ENCODE results near the gene MVB12B.
A peak's percentile ranks its signal among the peaks of the same experiment; 100 is the strongest.

Gene MVB12B

GRCh38 chr9:126321742-126322141 is 4.9 kb upstream of the MVB12B start:
- Histone ChIP-seq H3K4me3 (ENCODE audit: insufficient read depth, low read length, poor library complexity, severe bottlenecking) (no peak overlapping the region), H2AFZ (ENCODE audit: low read depth, low read length, severe bottlenecking) (no peak overlapping the region), H3K4me2 (ENCODE audit: low read depth, low read length, poor library complexity, severe bottlenecking) (no peak overlapping the region), H3F3A (ENCODE audit: insufficient read depth) (no peaks in the 10 kb centered on the region), H3K27me3 (ENCODE audit: low read length) (0 out of 2 replicates have a peak, but pooled peaks cover 4% of the 10 kb centered on the region), H3K36me3 (ENCODE audit: low read length) (no peaks in the 10 kb centered on the region), H3K9me2 (replicated peaks; ENCODE audit: insufficient read depth, low read length) (no peaks in the 10 kb centered on the region), H3K9me3 (ENCODE audit: insufficient read depth, low read length) (no peaks in the 10 kb centered on the region), H3K9ac (ENCODE audit: low read length) (no peak overlapping the region), H3K27ac (ENCODE audit: low read depth, low read length) (no peak overlapping the region), H3K79me2 (ENCODE audit: insufficient read depth, low read length) (no peaks in the 10 kb centered on the region), H4K20me1 (ENCODE audit: low read depth, low read length) (no peaks in the 10 kb centered on the region)
- TF ChIP-seq EZH2phosphoT487 (conservative IDR thresholded peaks at IDR 0.05; ENCODE audit: low read length) = no peak
- TF ChIP-seq CTCF (IDR thresholded peaks at IDR 0.05; ENCODE audit: insufficient read depth, low read length, poor library complexity, severe bottlenecking) = no peak

GRCh38 chr9:126325821-126326220 is 808 bp upstream of the MVB12B start:
- no peak overlapping the region for H3K4me3 ChIP-seq (ENCODE audit: insufficient read depth, low read length, poor library complexity, severe bottlenecking)
- no peaks in the 10 kb centered on the region for H3K9me2 ChIP-seq (replicated peaks; ENCODE audit: insufficient read depth, low read length)
- no peaks in the 10 kb centered on the region; the same call in 1 of the 2 replicates for H4K20me1 ChIP-seq (ENCODE audit: low read depth, low read length)
- H3K27ac ChIP-seq (ENCODE audit: low read depth, low read length) = no peak overlapping the region
- H3F3A ChIP-seq (ENCODE audit: insufficient read depth) = no peaks in the 10 kb centered on the region
- H3K27me3 ChIP-seq (ENCODE audit: low read length) = 0 out of 2 replicates have a peak, but pooled peaks cover 4% of the 10 kb centered on the region
- no peak overlapping the region for H2AFZ ChIP-seq (ENCODE audit: low read depth, low read length, severe bottlenecking)
- no peak for TF ChIP-seq CTCF (IDR thresholded peaks at IDR 0.05; ENCODE audit: insufficient read depth, low read length, poor library complexity, severe bottlenecking)
- TF ChIP-seq EZH2phosphoT487 (conservative IDR thresholded peaks at IDR 0.05; ENCODE audit: low read length) = no peak
- H3K36me3 ChIP-seq (ENCODE audit: low read length) = no peaks in the 10 kb centered on the region
- no peak overlapping the region for H3K4me2 ChIP-seq (ENCODE audit: low read depth, low read length, poor library complexity, severe bottlenecking)
- no peaks in the 10 kb centered on the region for H3K9me3 ChIP-seq (ENCODE audit: insufficient read depth, low read length)
- H3K9ac ChIP-seq (ENCODE audit: low read length) = no peak overlapping the region
- H3K79me2 ChIP-seq (ENCODE audit: insufficient read depth, low read length) = no peaks in the 10 kb centered on the region

- peak overlapping the region; percentile 20 for H3K4me2 ChIP-seq (ENCODE audit: low read depth, low read length, poor library complexity, severe bottlenecking)
- H3K27ac ChIP-seq (ENCODE audit: low read depth, low read length) = no peak overlapping the region
- H3K4me3 ChIP-seq (ENCODE audit: insufficient read depth, low read length, poor library complexity, severe bottlenecking) = no peak overlapping the region
Measured at GRCh38 chr9:126327006-126327713, 531 bp downstream of the MVB12B start.

More at GRCh38 chr9:126327006-126327713, 531 bp downstream of the MVB12B start:
- H3F3A ChIP-seq (ENCODE audit: insufficient read depth) = no peaks in the 10 kb centered on the region
- no peak overlapping the region for H2AFZ ChIP-seq (ENCODE audit: low read depth, low read length, severe bottlenecking)
- 0 out of 2 replicates have a peak, but pooled peaks cover 4% of the 10 kb centered on the region for H3K27me3 ChIP-seq (ENCODE audit: low read length)
- no peak overlapping the region for H3K9ac ChIP-seq (ENCODE audit: low read length)
- no peaks in the 10 kb centered on the region for H3K9me2 ChIP-seq (replicated peaks; ENCODE audit: insufficient read depth, low read length)
- H3K79me2 ChIP-seq (ENCODE audit: insufficient read depth, low read length) = no peaks in the 10 kb centered on the region
- no peaks in the 10 kb centered on the region for H3K36me3 ChIP-seq (ENCODE audit: low read length)
- TF ChIP-seq EZH2phosphoT487 (conservative IDR thresholded peaks at IDR 0.05; ENCODE audit: low read length) (no peak), CTCF (IDR thresholded peaks at IDR 0.05; ENCODE audit: insufficient read depth, low read length, poor library complexity, severe bottlenecking) (no peak)
- H4K20me1 ChIP-seq (ENCODE audit: low read depth, low read length) = no peaks in the 10 kb centered on the region; the same call in 1 of the 2 replicates
- H3K9me3 ChIP-seq (ENCODE audit: insufficient read depth, low read length) = no peaks in the 10 kb centered on the region

All from SU-DHL-6 (cell line).